ENCODE measurements around the gene GH1. TPM values are rescaled to one million over a fixed set of nuclear protein-coding genes. Genes with fewer than 3 reads are reported as not detected.
"Not testable (repeated sequence)": the region's sequence is repeated elsewhere in the genome, so short reads cannot be mapped to it uniquely, and the experiment has no call there.

The GH1 gene
- total RNA-seq, 1 donor from 2014 or later, result not detected

- Mint-ChIP-seq H3K9me3 (ENCODE audit: unreplicated experiment) (no peaks in the 10 kb centered on the region), H3K4me3 (ENCODE audit: unreplicated experiment) (no peak overlapping the region), H3K36me3 (ENCODE audit: low read depth, unreplicated experiment) (no peaks in the 10 kb centered on the region), H3K27ac (ENCODE audit: unreplicated experiment) (no peak overlapping the region), H3K27me3 (ENCODE audit: unreplicated experiment) (peaks cover 8% of the 10 kb centered on the region), H3K4me1 (ENCODE audit: unreplicated experiment) (peaks cover 6% of the 10 kb centered on the region)
- no peak for TF ChIP-seq CTCF (IDR thresholded peaks at IDR 0.05; ENCODE audit: unreplicated experiment)
- DNase-seq (ENCODE audit: low spot score), result no peak
Measured at GRCh38 chr17:63914471-63914870, 4.2 kb downstream of the GH1 start.

- Mint-ChIP-seq H3K4me1 (ENCODE audit: unreplicated experiment) (no peaks in the 10 kb centered on the region), H3K36me3 (ENCODE audit: low read depth, unreplicated experiment) (no peaks in the 10 kb centered on the region), H3K27me3 (ENCODE audit: unreplicated experiment) (peaks cover 8% of the 10 kb centered on the region), H3K4me3 (ENCODE audit: unreplicated experiment) (no peak overlapping the region), H3K27ac (ENCODE audit: unreplicated experiment) (no peak overlapping the region), H3K9me3 (ENCODE audit: unreplicated experiment) (no peaks in the 10 kb centered on the region)
- peak; percentile 90 for TF ChIP-seq CTCF (IDR thresholded peaks at IDR 0.05; ENCODE audit: unreplicated experiment)
- peak; percentile 60 for DNase-seq (ENCODE audit: low spot score)
Measured at GRCh38 chr17:63911657-63912100, 7.0 kb downstream of the GH1 start.

- no peaks in the 10 kb centered on the region for H3K36me3 Mint-ChIP-seq (ENCODE audit: low read depth, unreplicated experiment)
- no peaks in the 10 kb centered on the region for H3K9me3 Mint-ChIP-seq (ENCODE audit: unreplicated experiment)
- H3K27me3 Mint-ChIP-seq (ENCODE audit: unreplicated experiment), result peaks cover 5% of the 10 kb centered on the region
- H3K27ac Mint-ChIP-seq (ENCODE audit: unreplicated experiment), result no peak within 1 kb of the TSS
- peak within 1 kb of the TSS; percentile 7 for H3K4me3 Mint-ChIP-seq (ENCODE audit: unreplicated experiment)
- no peaks in the 10 kb centered on the region for H3K4me1 Mint-ChIP-seq (ENCODE audit: unreplicated experiment)
- no peak for DNase-seq (ENCODE audit: low spot score)
- no peak for TF ChIP-seq CTCF (IDR thresholded peaks at IDR 0.05; ENCODE audit: unreplicated experiment)
Measured at GRCh38 chr17:63911041-63911635, 7.5 kb downstream of the GH1 start, which contains the start of gene CSHL1. CSHL1 (minus strand) TSS chr17:63911258; CDS start chr17:63911196, 62 bp downstream.

GRCh38 chr17:63910096-63910495 is 8.5 kb downstream of the GH1 start:
- H3K27me3 Mint-ChIP-seq (ENCODE audit: unreplicated experiment), result peaks cover 5% of the 10 kb centered on the region

GRCh38 chr17:63909586-63909985 is 9.1 kb downstream of the GH1 start:
- not testable (repeated sequence) for H3K27ac Mint-ChIP-seq (ENCODE audit: unreplicated experiment); DNase-seq (ENCODE audit: low spot score); H3K4me1 Mint-ChIP-seq (ENCODE audit: unreplicated experiment); H3K4me3 Mint-ChIP-seq (ENCODE audit: unreplicated experiment); H3K36me3 Mint-ChIP-seq (ENCODE audit: low read depth, unreplicated experiment); H3K9me3 Mint-ChIP-seq (ENCODE audit: unreplicated experiment); H3K27me3 Mint-ChIP-seq (ENCODE audit: unreplicated experiment)

More at GRCh38 chr17:63910096-63910495, 8.5 kb downstream of the GH1 start:
- Mint-ChIP-seq H3K4me1 (ENCODE audit: unreplicated experiment) (no peaks in the 10 kb centered on the region), H3K27ac (ENCODE audit: unreplicated experiment) (no peak overlapping the region), H3K36me3 (ENCODE audit: low read depth, unreplicated experiment) (no peaks in the 10 kb centered on the region), H3K9me3 (ENCODE audit: unreplicated experiment) (no peaks in the 10 kb centered on the region), H3K4me3 (ENCODE audit: unreplicated experiment) (no peak overlapping the region)
- TF ChIP-seq CTCF (IDR thresholded peaks at IDR 0.05; ENCODE audit: unreplicated experiment), result no peak
- DNase-seq (ENCODE audit: low spot score), result no peak

All from endothelial cell (in vitro differentiated cells).